Colon (tissue), 2 donors: Measurements from ENCODE around the gene GRIK4.
"Not testable (repeated sequence)": the region's sequence is repeated elsewhere in the genome, so short reads cannot be mapped to it uniquely, and the experiment has no call there.

ENCODE experiments used
- FAIRE-seq: peaks from 2 replicates; lab custom pipeline; 2012; peaks lifted over from hg19 to GRCh38; lab: Jason Lieb, UNC
- donor health status: control.
- donor health status: control.

The GRIK4 gene

GRCh38 chr11:120606211-120607010 is 94.9 kb downstream of the GRIK4 start:
- FAIRE-seq = no peak

GRCh38 chr11:120608061-120608460 is 96.5 kb downstream of the GRIK4 start:
- FAIRE-seq = no peak

- FAIRE-seq = no peak
Observed at GRCh38 chr11:120608760-120609211, 97.2 kb downstream of the GRIK4 start.

- no peak for FAIRE-seq
Observed at GRCh38 chr11:120610111-120610510, 98.6 kb downstream of the GRIK4 start.

GRCh38 chr11:120611581-120611980 is 100.0 kb downstream of the GRIK4 start:
- no peak for FAIRE-seq

DNA sequence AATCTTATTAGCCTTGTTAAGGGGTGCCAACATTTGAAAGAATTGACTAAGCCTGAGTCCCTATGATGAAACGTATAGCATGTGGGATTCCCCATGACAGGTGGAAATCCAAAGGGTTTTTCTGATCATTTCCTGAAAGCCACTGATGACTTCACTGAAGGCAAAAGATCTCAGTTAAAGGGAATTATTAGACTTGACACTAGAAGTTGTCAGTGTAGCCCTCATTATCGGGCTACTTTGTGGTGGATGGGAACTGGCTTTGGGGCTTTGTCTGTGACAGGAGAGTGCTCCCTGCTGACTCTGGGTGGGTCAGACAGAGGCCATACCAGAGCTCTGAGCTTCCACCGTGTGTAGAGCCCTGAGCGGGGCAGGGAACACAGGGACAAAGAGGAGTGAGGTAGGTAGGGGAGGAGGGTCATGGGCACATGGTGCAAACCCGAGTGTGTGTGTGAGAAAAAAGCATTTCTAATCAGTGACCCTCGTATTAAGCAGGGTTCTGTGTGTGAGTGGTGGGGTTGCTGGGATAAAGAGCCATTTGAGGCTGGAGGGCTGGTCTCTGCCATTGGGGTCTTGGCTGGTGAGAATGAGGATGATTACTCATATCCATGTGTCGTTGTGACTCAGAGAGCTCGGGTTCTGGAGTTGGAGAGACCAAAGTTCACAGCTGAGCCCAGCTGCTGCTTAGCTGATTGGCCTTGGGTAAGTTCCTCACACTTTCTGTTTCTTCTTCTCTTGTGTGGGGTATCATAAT is 101.1 kb downstream of the GRIK4 start:
- FAIRE-seq = no peak

DNA sequence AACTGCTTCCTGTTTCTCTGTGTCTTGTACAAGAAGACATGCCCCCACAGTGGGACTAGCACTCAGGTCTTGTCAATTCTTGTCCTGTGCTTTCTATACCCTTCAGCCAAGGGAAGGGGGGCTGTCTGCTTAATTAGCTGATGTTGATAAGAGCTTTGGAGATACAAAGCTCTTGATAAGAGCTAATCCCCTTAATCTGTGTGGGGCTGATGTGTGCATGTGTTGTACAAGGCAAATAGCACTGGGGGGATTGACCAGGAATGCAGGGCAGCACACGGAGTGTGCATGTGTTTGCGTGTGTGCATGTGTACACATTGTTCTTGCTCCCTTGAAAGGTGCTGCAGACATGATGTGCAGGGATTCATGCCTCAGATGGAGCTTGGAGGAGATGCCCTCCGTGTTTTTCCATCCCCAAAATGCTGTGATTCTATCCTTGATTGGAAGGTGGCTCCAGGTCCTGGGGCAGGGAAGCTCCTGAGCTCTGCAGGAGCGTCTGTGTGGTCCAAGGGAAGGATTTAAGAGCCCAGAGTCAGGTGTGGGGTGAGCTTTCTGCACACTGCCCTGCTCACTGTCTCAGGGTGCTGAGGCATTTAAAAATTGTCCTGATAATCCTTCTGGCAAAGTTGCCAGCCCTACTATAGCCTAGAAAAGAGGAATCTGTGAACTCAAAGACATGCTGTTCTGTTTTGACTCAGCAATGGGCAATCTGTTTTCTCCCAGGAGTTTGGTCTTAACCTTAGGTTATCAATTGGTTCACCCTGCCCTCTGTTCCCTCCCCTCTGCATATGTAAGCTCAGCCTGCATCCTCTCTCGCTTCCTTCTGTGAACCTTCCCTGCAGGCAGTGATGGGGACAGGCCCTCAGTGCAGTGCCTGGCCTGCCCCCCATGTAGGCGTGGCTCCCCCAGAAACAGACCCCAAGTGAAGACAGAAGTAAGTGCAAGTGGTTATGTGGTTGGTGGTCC is 102.0 kb downstream of the GRIK4 start:
- FAIRE-seq = no peak

DNA sequence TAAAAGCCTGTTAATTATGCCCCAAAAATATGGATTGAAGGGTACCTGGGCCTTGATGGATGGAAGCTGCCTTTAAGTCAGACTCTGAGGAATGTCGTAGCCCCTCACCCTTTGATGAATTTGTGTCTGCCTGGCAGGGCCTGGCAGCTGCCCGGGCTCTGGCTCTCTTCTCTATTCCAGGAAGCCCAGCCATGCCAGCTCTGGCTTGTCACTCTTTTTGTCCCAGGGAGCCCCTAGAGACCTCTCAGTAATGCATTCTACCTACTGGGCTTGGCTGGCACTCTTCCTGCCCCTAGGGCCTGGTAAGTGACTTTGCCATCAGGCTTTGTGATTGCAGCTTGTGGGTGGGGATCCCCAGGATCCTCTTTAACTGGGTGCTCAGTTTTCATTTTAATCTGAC is 103.8 kb downstream of the GRIK4 start:
- no peak for FAIRE-seq

- no peak for FAIRE-seq
Observed at GRCh38 chr11:120618399-120618798, 106.9 kb downstream of the GRIK4 start.

- FAIRE-seq = no peak
Observed at GRCh38 chr11:120622189-120622875, 110.8 kb downstream of the GRIK4 start.

DNA sequence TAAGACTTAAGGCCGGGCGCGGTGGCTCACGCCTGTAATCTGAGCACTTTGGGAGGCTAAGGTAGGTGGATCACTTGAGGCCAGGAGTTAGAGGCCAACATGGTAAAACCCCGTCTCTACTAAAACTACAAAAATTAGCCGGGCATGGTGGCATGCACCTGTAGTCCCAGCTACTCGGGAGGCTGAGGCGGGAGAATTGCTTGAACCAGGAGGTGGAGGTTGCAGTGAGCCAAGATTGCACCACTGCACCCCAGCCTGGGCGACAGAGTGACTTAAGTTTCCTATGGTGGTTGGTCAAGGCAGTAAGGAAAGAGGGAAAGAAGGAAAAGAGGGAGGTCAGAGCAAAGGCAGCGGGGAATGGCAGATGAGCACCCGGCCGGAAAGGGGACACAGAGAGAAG is 113.4 kb downstream of the GRIK4 start:
- FAIRE-seq = not testable (repeated sequence)

- FAIRE-seq = no peak
Observed at GRCh38 chr11:120625565-120625964, 114.0 kb downstream of the GRIK4 start.

DNA sequence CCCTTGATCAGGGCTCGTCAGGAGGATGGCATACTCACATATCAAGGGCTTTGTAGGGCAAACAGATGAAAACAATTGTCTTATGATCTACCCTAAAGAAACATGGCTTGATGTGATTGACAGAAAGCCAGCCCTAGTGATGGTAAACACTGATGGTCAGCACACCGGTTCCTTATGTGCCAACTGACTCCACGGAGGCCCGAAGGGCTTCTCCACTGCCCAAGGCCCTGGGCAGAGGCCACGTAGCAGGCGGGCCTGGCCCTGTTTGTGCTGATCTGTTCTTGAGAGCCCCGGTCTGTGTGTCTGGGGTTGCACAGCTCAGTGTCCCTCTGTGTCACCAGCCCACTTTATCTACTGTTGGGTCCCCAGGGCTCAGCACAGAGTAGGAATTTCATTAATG is 115.2 kb downstream of the GRIK4 start:
- FAIRE-seq = no peak

- no peak for FAIRE-seq
Observed at GRCh38 chr11:120627327-120628163, 116.0 kb downstream of the GRIK4 start.

DNA sequence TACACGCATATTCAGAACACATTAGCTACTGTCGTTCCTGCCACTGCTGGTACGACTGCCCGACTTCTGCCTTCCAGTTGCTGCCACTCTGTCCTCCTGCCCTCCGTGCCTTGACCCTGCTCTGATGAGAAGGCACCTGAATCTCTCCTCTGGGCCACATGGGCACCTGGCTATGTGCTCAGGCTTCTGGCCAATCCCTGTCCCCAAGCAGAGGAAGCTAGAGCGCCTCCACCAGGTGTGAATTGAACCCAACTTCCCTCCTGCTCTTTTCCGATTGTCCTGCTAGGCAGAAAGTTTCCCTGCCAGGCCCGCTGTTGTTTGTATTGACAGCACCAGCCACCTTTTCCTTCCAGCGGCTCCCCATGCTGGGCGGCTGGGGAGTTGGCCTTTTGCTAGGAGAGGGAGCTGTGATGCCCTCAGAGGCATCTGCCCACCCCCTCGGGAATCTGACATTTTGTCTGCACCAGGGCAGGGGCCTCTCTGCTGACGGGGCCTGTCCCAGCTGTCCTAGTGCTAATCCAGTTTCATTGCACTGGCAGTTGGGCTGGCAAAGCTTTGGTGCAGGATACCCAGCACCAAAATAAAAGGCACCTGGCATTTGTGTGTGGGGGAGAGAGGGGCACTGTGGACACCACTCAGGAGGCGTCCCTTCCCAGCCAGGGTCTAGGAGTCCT is 118.0 kb downstream of the GRIK4 start:
- no peak for FAIRE-seq

GRCh38 chr11:120630122-120630521 is 118.6 kb downstream of the GRIK4 start:
- no peak for FAIRE-seq

DNA sequence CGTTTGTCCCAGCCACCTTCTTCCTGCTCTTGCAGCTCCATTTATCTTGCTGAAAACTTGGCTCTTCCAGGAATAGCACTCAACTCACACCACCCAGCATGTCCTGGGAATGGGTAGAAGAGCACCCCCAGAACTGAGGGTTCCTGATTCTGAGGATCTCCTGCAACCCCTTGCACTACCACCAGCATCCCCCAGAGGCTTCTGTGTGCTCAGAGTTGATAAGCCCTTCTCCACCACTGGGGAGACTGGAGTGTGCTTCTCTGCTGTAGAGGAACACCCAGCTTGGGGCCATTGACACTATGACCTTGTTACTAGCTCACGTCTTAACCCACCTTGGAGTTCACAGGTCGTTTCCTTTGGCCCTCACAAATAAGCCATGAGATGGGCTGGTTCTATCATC is 121.0 kb downstream of the GRIK4 start:
- no peak for FAIRE-seq

DNA sequence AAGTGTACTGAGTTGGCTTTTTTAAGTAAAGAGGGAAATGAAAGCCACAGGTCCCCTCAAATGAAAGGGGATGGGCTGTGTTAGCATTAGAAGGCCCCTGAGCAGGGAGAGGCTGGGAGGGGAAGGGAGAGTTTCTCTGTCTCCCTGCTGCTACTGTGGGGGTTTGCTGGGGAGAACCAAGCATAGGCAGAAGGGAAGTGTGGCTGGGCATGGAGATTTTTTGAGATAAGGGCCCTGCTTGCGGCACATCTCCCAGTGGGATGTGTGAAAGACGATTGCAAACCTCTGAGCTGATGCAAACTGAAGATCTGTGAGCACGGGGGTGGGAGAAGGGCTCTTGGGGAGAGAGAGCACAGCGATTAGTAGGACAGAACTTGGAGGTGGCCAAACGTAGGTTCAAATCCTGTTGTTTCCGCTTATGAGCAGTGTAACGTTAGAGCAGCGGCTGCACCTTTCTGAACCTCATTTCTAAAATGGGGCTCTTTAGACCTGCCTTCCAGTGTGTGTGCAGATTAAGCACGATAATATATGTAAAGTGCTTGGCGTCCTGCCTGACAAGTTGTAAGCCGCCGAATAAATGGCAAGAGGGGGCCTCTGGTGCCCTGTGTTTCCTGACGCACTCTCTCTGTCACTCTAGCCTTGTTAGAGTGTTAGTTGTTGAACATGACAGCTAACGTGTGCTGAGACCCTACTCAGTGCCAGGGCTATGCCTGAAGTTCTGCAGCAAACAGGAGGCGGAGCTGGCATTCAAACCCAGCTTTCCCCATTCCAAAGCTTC is 122.3 kb downstream of the GRIK4 start:
- FAIRE-seq = no peak

DNA sequence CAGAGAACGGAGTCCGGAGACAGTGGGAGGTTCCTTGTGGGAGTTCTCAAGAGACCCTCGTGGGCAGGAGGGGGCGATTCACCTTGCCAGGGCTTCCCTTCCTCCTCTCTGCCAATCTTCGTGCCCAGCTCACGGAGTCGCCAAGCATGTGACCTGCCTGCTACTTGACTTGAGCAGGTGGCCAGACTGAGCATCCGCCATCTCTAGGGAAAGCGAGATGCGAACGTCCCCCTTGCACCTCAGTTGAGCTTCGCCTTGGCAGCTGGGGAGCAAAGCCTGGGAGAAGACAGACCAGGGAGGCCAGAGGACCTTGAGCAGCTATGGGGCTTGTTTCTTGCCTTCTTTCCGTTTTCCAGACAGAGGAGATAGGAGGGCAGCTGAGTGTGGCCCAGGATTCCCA is 123.2 kb downstream of the GRIK4 start:
- FAIRE-seq = no peak
